MM.1S (cell line): ENCODE results near the gene ZBTB7C.

ENCODE experiments used
- CTCF ChIP-seq: fragments of 300-600 bp; sonication (generic); IDR thresholded peaks from 2 replicates; pipeline ENCODE4 v1.5.1; 2016; ENCODE audit warnings: antibody characterized with exemption, low read length, mixed read lengths
- EZH2 ChIP-seq: fragments of 300-600 bp; sonication (generic); optimal IDR thresholded peaks from 2 replicates; pipeline ENCODE3; 2017; ENCODE audit warnings: low read depth, mild to moderate bottlenecking, antibody characterized with exemption, low read length, mixed read lengths
- EZH2phosphoT487 ChIP-seq: fragments of 300-600 bp; sonication (generic); IDR thresholded peaks from 2 replicates; pipeline ENCODE4 v1.6.1; 2018; ENCODE audit warnings: antibody characterized with exemption, low read length

DNA sequence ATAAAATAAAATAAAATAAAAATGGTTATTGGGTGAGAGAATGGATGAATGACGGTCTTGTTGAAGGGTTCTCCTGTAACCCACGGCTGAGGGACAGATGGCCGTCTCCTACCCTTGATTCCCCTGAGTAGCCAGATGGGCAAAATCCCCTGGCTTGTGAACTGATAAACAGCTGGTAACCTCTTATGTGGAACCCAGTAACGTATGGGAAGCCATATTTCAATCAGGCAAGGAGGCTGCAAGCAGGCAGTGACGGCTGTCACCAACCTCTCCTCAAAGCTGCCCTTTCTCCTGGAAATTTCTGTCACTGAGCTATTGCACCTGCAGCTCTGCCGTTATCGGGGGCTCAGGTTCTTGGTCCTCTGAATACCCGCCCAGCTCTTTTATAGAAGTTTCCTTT is 313.5 kb downstream of the ZBTB7C start:
- TF ChIP-seq CTCF: no peak
- no peak for TF ChIP-seq EZH2
- TF ChIP-seq EZH2phosphoT487: no peak
